NCI-H1436 (cell line): ENCODE measurements around the gene C2orf76.

Experiments
- DNase-seq: peaks from one replicate; lab custom pipeline; 2025; lab: John Stamatoyannopoulos, UW

The C2orf76 gene

DNA sequence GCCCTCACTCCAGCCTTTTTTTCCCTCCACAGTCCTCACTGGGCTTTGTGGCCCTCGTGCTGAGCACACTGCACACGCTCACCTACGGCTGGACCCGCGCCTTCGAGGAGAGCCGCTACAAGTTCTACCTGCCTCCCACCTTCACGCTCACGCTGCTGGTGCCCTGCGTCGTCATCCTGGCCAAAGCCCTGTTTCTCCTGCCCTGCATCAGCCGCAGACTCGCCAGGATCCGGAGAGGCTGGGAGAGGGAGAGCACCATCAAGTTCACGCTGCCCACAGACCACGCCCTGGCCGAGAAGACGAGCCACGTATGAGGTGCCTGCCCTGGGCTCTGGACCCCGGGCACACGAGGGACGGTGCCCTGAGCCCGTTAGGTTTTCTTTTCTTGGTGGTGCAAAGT lies 103.6 kb downstream of the C2orf76 start:
- DNase-seq = no peak

DNA sequence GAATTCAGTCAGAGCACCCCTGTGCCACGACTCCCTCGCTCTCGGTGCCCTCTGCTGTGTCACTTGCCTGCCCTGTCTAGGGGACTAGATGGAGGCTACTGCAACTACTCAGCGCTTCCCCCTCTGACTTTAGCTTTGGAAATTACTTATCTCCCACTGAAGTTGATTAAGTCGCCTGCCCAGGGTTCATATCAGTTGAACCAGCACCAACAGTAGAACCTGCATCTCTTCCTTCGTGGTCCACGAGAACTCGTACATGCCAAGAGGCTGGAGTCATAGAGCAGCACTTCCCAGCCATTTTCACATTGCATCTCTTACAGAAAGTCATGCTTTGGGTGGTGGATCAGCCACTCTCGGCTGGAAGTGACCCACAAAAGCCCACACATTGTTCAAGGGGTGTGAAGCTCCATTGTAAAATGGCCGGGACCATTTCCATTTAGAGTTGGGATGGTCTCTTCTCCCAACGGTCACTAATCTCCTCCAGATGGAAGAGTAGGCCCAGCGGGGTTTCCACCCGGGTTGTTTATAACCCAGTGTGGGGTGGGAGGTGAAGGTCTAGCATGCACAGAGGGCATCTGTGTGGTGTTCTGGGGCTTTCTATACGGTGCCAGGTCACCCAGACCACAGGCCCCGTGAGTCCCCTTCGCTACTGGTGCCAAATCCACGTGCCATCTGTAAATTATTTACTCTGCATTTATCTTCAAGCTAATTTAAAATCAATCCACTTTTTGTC lies 105.0 kb downstream of the C2orf76 start:
- DNase-seq = no peak

DNA sequence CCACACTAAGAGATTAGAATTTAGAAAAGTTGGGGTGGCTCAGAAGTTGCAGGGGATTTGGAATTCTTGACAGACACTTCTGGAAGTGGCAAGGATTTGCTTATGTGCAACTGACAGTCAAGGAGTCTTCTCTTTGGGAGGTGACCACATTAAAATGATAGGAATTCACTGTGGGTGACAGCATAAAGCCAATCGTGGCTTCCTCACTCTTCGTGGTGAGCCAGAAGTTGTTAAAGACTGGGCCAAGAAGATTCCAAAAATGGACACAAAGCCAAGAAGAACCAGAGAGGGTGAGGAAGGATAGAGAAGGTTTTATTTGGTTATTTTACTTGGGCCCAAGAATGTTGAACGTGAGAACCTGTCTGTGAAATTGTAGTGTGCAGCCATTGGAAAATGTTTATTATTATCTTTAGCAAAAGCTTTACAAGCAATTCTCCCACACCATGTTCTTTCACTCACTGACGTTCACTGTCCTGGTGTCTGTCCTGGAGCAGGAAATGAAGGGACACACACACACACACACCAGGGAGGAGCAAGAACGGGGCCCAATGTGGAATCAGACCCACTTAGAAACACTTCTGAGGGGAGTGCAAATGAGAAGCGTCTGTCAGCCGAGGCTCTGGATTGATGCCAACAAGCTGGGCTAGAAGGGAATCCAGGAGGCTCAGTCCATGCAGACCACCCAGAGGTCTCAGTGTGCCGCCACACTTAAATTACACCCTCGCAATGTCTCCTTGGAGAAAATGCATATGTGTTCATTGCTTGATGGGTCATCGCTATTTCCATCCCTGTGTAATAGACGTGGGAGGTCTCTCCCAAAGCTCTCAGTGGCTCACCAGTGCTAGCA lies 105.8 kb downstream of the C2orf76 start:
- DNase-seq = no peak

DNA sequence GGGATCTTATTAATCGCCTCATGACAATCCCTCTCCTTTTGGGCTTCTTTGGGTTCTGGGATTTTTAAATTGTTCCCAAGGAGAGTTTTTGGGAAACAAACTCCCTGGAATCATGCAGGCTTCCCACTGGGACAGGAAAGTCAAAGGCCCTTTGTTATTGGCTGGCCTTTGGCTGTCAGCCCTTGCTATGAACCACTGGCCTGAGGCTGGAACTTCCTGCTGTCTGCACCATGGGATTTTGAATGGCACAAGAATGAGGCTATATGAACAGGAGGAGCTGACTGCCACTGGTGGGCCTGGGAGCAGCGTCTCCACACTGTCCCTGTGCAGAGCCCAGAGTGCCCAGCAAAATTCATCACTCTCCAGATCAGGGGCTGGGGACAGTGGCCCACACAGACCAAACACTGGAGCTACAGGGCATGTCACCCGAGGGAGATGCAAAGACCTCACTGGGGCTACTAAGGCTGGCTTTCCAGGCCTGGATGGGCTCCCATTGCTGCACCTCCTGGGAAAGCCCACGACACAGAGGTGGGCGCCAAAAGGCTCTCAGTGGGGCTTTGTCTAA lies 107.3 kb downstream of the C2orf76 start:
- no peak for DNase-seq

DNA sequence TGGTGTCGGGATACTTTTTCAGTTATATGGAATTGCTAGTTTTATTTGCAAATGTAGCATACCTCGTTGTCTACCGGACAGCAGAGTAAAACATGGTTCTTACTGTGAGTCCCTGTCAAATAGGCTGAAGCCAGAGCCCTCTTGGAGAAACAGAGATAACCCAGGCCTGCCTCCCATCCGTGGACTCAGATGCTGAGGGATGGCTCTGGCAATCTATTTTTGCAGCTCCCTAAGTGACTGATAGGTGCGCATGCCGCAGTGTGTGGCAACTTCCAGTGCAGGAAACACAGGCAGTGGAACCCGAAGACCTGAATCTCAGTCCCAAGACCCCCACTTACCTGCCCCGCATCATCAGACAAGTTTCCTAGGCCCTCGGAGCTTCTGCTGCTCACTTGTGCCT lies 109.4 kb downstream of the C2orf76 start:
- DNase-seq = no peak

DNA sequence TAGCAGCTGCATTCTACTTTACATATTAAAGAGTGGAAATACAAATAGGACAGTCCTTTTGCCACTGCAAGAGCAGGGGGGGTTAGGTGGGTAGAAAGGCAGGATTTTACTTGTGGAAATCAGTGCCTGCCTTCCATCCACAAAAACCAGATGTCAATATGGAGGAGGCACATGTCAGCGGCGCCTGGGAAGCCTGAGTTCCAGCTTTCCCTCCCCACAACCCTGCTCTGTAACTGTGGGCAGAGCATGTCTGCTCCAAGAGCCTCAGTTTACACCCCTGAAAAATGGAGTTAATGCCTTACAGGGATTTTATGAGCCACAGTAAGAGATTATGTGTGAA lies 110.1 kb downstream of the C2orf76 start:
- no peak for DNase-seq

DNA sequence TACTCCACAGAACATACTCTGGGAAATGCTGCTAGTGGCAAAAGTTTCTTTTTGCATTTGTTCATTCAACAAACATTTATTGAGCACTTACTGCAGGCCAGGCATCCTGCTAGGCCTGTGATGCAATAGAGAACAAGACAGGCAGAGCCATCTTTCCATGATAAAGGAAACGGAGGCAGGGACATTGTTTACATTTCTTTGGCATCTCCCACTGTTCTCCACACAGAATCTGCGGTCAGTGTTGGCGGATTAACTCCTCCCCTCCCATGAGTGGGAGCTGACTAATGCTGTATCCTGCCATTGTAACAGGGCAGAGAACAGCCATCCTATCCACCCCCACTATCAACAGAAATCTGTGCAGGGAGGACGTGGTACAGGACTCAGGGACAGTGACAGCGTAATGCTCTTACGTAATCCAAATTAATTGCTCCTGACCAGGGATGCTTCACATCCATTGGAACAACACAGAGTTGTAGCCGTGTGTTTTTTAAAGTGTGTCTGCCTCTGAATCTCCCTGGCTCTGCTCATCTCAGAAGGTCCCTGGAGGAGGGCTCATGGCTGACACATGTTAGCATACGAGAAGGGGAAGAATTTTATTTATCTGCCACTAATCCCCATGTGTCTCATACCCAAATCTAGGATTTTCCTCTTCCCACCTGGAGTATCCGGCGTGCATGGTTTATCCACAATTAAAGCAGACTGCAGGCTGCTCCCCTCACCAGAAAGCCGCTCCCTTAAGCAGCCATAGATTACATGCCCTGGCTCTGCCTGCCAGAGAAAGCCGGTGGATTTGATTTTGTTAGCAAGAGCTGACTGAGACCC lies 110.7 kb downstream of the C2orf76 start:
- DNase-seq = no peak

DNA sequence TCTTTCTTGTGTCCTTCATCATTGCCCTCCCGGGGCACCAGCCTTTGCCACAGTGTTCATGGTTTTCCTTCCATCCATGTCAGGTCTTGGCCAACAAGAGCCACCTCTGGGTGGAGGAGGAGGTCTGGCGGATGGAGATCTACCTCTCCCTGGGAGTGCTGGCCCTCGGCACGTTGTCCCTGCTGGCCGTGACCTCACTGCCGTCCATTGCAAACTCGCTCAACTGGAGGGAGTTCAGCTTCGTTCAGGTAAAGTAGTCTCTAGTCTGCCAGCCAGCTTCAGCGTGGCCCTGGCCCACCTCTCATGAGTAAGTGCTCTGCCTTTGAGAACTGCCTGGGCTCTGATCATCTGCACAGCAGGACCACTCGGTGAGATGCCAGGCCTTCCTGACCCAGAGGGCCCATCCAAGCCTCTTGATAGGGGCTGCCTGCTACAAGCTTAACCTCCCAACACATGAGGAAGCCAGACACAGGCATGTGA lies 112.0 kb downstream of the C2orf76 start:
- DNase-seq = no peak

DNA sequence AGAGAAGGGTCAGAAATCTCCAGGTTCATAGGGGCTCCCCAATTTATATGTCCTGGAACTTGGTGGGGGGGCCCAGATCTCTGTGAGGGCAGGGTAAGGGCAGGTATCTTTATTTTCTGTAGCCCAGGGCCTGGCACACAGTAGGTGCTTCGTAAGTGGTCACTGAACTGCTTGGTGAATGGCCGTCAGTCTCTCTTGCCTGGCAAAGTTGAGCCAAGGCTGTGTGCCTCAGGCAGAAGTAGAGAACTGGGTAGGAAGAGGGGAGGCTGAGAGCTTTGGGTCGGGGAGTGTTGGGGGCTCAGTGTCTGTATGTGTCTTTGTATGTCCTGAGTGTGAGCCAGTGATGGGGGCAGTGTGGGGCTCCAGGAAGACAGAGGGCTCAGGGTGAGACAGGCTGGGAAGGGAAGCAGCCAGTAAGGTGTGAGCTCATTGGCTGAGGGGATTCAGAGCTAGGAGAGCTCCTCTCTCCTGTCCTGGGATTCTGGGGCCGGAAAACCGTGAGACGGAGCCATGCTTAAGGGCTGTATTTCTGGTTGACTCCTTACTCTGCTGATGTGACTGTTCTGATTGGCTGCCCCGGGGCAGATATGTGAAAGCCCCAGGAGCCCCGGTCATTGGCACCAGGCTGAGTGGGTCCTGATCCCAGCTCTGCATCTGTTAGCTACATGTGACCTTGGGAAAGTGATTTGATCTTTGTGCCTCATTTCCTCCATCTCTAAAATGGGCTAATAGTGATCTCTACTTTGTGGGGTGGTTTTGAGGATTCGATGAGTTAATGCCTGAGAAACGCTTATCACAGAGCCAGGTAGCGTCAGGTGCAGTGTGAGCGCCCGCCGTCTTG lies 112.7 kb downstream of the C2orf76 start:
- DNase-seq = no peak

DNA sequence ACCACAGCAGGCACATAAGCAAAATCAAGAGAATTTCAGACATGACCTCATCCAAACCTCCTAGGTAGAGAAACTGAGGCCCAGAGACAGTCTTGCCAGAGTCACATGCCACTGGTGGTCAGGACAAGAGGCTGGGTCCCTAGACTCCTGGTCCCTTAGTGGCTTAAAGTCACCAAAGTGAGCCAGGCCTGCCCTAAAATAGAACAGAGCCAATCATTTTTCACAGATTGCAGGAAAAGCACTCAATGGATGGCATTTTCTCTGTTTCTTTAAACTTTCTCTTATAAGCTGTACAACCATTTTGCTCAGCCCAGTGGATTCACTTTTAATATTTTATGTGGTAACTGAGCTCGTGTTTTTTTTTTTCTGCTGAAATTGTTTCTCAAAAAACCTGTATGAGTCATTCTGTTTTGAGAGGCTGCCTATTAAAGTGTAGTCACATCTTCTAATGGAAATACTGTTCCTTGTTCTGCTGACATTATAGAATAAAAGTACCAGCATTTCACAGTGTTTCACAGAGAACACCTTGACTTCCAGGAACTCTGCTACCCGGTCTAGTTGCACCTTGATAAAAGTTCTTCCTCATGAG lies 113.4 kb downstream of the C2orf76 start:
- no peak for DNase-seq
